ENCODE measurements around the gene RFXANK.

The RFXANK gene

GRCh38 chr19:19230999-19231398 lies 38.9 kb downstream of the RFXANK start:
- in situ Hi-C loops (cut with MboI; ENCODE audit: low pct_unique_long_range_greater_than_20kb, low sequenced_read_pairs, unreplicated experiment): no loop called here
- DNase-seq (ENCODE audit: low spot score): no peak
- no peak for TF ChIP-seq CTCF (IDR thresholded peaks at IDR 0.05; ENCODE audit: extremely low read depth, insufficient read depth, missing control alignments)

DNA sequence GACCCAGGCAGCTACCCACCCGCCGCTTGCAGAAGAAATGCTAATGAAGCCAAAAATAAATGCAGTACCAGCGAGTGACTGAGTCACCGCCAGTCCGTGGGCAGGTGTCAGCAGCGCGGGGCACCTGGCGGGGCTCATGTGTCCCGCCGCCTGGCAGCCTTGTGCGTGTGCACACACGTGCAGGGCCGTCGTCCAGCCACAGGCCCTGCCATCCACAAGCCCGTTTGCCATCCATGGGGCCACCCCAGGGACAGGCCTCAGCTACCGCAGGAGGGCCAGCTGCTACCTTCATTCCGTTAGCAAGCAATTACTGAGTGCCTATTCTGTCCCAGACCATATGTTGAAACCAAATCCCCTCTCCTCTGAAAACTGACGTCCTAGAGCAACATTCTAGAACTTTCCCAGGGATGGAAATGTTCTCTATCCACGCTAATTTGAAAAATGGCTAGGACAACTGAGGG lies 40.2 kb downstream of the RFXANK start:
- no peak for DNase-seq (ENCODE audit: low spot score)
- no peak for TF ChIP-seq CTCF (IDR thresholded peaks at IDR 0.05; ENCODE audit: extremely low read depth, insufficient read depth, missing control alignments)
- in situ Hi-C loops (cut with MboI; ENCODE audit: low pct_unique_long_range_greater_than_20kb, low sequenced_read_pairs, unreplicated experiment): no loop called here

DNA sequence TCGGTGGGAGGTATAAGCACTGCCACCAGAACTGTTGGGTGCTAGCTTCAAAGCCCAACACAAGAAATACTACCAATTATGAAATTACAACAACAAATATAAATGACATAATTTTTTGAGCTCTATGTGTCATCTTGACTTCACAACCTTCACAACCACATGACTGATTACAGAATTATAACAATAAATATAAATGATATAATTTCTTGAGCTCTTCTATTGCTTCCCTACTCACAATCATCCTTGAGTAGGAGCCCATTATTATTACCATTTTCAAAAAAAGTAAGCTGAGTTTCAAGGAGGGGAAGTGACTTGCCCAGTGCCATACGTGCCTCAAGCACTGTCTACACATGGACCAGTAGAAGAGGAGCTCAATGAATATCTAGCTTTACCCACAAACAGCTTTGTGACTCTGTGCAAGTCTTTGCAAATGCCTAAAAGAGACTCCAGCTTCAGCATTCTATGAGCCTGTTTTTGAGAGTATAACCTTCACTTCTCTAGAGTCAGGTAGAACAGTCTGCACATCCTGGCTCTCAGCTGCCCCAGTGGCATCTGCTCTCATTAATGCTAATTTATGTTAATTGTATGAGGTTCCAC lies 42.3 kb downstream of the RFXANK start:
- no peak for DNase-seq (ENCODE audit: low spot score)
- no peak for TF ChIP-seq CTCF (IDR thresholded peaks at IDR 0.05; ENCODE audit: extremely low read depth, insufficient read depth, missing control alignments)
- in situ Hi-C loops (cut with MboI; ENCODE audit: low pct_unique_long_range_greater_than_20kb, low sequenced_read_pairs, unreplicated experiment): no loop called here

GRCh38 chr19:19236173-19236572 lies 44.1 kb downstream of the RFXANK start:
- no peak for TF ChIP-seq CTCF (IDR thresholded peaks at IDR 0.05; ENCODE audit: extremely low read depth, insufficient read depth, missing control alignments)
- DNase-seq (ENCODE audit: low spot score): no peak
- in situ Hi-C loops (cut with MboI; ENCODE audit: low pct_unique_long_range_greater_than_20kb, low sequenced_read_pairs, unreplicated experiment): no loop called here

- DNase-seq (ENCODE audit: low spot score): no peak
- in situ Hi-C loops (cut with MboI; ENCODE audit: low pct_unique_long_range_greater_than_20kb, low sequenced_read_pairs, unreplicated experiment): no loop called here
- no peak for TF ChIP-seq CTCF (IDR thresholded peaks at IDR 0.05; ENCODE audit: extremely low read depth, insufficient read depth, missing control alignments)
Measured at GRCh38 chr19:19238126-19238894, 46.3 kb downstream of the RFXANK start.

- DNase-seq (ENCODE audit: low spot score): no peak
- in situ Hi-C loops (cut with MboI; ENCODE audit: low pct_unique_long_range_greater_than_20kb, low sequenced_read_pairs, unreplicated experiment): no loop called here
- TF ChIP-seq CTCF (IDR thresholded peaks at IDR 0.05; ENCODE audit: extremely low read depth, insufficient read depth, missing control alignments): no peak
Measured at GRCh38 chr19:19239675-19240074, 47.6 kb downstream of the RFXANK start.

Measured in GM13977 (cell line).